AG04450 (cell line): ENCODE data around the gene BLOC1S1. TPM values are rescaled to one million over a fixed set of nuclear protein-coding genes. Genes with fewer than 3 reads are reported as not detected.

ENCODE experiments used
- CTCF ChIA-PET: fragments of 300-600, 350-600 bp; formaldehyde crosslinking; extraction: SDS; loops from one replicate; lab custom pipeline; 2022; ENCODE audit warnings: antibody characterized with exemption, inconsistent platforms; lab: Charles Lee
- POLR2A ChIA-PET: fragments of 350-600 bp; formaldehyde crosslinking; extraction: SDS; loops from one replicate; lab custom pipeline; 2021; ENCODE audit warnings: antibody characterized with exemption, inconsistent platforms; lab: Yijun Ruan, JAX
- DNase-seq: peaks from one replicate; pipeline ENCODE4 v3.0.0-alpha.2; 2011; ENCODE audit warnings: low read depth, low spot score
- H3K27ac ChIP-seq: one replicate; pipeline ENCODE4 v1.5.1; 2012; ENCODE audit warnings: low read depth, low read length, control low read depth
- H3K27me3 ChIP-seq: one replicate; pipeline ENCODE4 v1.6.0; 2012; ENCODE audit warnings: low read length; ENCODE audit not compliant: control insufficient read depth, insufficient read depth
- H3K4me3 ChIP-seq: 2 replicates; pipeline ENCODE4 v1.5.1; 2011; ENCODE audit warnings: mild to moderate bottlenecking, low read depth, low read length, control low read depth
- H3K9me3 ChIP-seq: 2 replicates; pipeline ENCODE4 v1.5.1; 2012; ENCODE audit warnings: low read length; ENCODE audit not compliant: control insufficient read depth, insufficient read depth
- CTCF ChIP-seq: IDR thresholded peaks from 2 replicates; pipeline ENCODE4 v1.5.1; 2011; ENCODE audit warnings: low read depth, low read length, control low read depth, inconsistent platforms
- polyA plus RNA-seq: library from polyadenylated mRNA; depleted of rRNA; stranded (reverse); fragments of >200 nt; gene quantifications from 2 replicates; pipeline ENCODE4 v1.2.3, GENCODE V29; 2011

BLOC1S1 gene
- polyA plus RNA-seq, 1 experiment: 132 TPM

GRCh38 chr12:55675666-55676065 lies 40.2 kb upstream of the BLOC1S1 start:
- Histone ChIP-seq H3K27me3 (peaks cover 12% of the 10 kb centered on the region), H3K4me3 (no peak overlapping the region), H3K27ac (no peak overlapping the region), H3K9me3 (no peaks in the 10 kb centered on the region)
- TF ChIP-seq CTCF: no peak
- DNase-seq: no peak
- ChIA-PET CTCF (no interaction called here), POLR2A (no interaction called here)

- ChIA-PET POLR2A (no interaction called here), CTCF (interaction anchor here (1.1 kb wide), 1 partner anchor 21 kb away, joined by 9 read pairs; no protein-coding TSS in a partner anchor)
- H3K27me3 ChIP-seq: peaks cover 10% of the 10 kb centered on the region
Observed at GRCh38 chr12:55676707-55677106, 39.1 kb upstream of the BLOC1S1 start.

GRCh38 chr12:55679691-55680090 lies 36.2 kb upstream of the BLOC1S1 start:
- no peak for DNase-seq
- no peaks in the 10 kb centered on the region for H3K9me3 ChIP-seq
- H3K27ac ChIP-seq: no peak overlapping the region
- POLR2A ChIA-PET: no interaction called here
- TF ChIP-seq CTCF: no peak
- no peak overlapping the region for H3K4me3 ChIP-seq
- CTCF ChIA-PET: no interaction called here
- H3K27me3 ChIP-seq: peaks cover 14% of the 10 kb centered on the region

More at GRCh38 chr12:55676707-55677106, 39.1 kb upstream of the BLOC1S1 start:
- no peak for TF ChIP-seq CTCF
- no peak for DNase-seq
- H3K27ac ChIP-seq: no peak overlapping the region
- H3K9me3 ChIP-seq: no peaks in the 10 kb centered on the region
- no peak overlapping the region for H3K4me3 ChIP-seq

GRCh38 chr12:55681142-55682077 lies 34.4 kb upstream of the BLOC1S1 start:
- H3K4me3 ChIP-seq: peak overlapping the region; percentile 41
- CTCF ChIA-PET: interaction anchor here (1.0 to 1.6 kb wide), 4 partner anchors 15 to 56 kb away, joined by 3 to 6 read pairs (median 4); no protein-coding TSS in a partner anchor
- no peak overlapping the region for H3K27ac ChIP-seq
- no peak for DNase-seq
- POLR2A ChIA-PET: no interaction called here
- peaks cover 9% of the 10 kb centered on the region for H3K27me3 ChIP-seq
- no peaks in the 10 kb centered on the region for H3K9me3 ChIP-seq
- no peak; the same call in none of the 2 replicates for TF ChIP-seq CTCF
